ENCODE data around the gene ASB10.

- TF ChIP-seq POLR2A (IDR thresholded peaks at IDR 0.05): no peak
- TF ChIP-seq, protein P1, sequence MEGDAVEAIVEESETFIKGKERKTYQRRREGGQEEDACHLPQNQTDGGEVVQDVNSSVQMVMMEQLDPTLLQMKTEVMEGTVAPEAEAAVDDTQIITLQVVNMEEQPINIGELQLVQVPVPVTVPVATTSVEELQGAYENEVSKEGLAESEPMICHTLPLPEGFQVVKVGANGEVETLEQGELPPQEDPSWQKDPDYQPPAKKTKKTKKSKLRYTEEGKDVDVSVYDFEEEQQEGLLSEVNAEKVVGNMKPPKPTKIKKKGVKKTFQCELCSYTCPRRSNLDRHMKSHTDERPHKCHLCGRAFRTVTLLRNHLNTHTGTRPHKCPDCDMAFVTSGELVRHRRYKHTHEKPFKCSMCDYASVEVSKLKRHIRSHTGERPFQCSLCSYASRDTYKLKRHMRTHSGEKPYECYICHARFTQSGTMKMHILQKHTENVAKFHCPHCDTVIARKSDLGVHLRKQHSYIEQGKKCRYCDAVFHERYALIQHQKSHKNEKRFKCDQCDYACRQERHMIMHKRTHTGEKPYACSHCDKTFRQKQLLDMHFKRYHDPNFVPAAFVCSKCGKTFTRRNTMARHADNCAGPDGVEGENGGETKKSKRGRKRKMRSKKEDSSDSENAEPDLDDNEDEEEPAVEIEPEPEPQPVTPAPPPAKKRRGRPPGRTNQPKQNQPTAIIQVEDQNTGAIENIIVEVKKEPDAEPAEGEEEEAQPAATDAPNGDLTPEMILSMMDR (IDR thresholded peaks at IDR 0.05): peak; percentile 27 to 52 (median 36)
Observed at GRCh38 chr7:151168003-151168786, 18.9 kb downstream of the ASB10 start.

All from prostate gland (tissue), 2 donors.